Measurements from ENCODE around the gene UFD1. TPM values are rescaled to one million over a fixed set of nuclear protein-coding genes. Genes with fewer than 3 reads are reported as not detected.
A peak's percentile ranks its signal among the peaks of the same experiment; 100 is the strongest.

UFD1 gene
- polyA plus RNA-seq, 1 experiment = 135 TPM

DNA sequence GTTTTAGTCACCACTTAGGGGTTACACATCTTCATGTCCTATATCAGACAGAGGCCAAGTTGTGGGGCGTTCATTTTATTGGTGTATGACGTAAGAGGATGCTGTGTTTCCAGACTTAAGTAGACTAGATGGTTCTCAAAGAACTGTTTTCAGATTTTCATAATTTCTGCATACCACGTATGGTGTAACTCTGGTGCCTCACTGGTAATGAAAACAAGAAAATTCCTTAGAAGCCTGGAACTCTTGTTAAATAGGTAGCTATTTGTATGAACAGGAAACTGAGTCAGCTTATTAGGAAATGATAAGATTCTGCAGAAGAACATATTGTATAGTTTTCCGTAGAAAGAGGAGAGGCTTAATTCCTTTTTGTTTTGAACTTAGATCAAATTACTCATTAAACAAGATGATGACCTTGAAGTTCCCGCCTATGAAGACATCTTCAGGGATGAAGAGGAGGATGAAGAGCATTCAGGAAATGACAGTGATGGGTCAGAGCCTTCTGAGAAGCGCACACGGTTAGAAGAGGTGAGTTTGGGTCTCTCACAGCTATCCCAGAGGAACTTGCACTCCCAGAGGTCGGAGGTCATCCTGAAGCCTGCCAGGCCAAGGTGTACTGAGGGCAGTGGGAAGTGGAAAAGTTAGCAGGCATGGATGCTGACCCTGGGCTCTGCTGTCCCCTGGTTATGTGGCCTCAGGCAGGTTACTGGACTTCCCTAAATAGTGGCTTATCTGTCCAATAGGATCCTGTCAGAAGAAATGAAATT lies 4.7 kb upstream of the UFD1 start:
- no peak for TF ChIP-seq CTCF (IDR thresholded peaks at IDR 0.05; ENCODE audit: insufficient read depth, low read depth, low read length)
- Histone ChIP-seq H3K36me3 (ENCODE audit: control insufficient read depth, insufficient read depth, low read length) (no peaks in the 10 kb centered on the region), H3K4me3 (ENCODE audit: low read depth, low read length) (no peak overlapping the region), H3K27me3 (ENCODE audit: control insufficient read depth, insufficient read depth, low read length) (no peaks in the 10 kb centered on the region)
- CTCF ChIA-PET = interaction anchor here (0.8 to 2.4 kb wide), 2 partner anchors 102 to 146 kb away, joined by 3 to 8 read pairs; no protein-coding TSS in a partner anchor
- DNase-seq (ENCODE audit: low read depth) = peak; percentile 86
- POLR2A ChIA-PET = no interaction called here

- no peaks in the 10 kb centered on the region for H3K27me3 ChIP-seq (ENCODE audit: control insufficient read depth, insufficient read depth, low read length)
- DNase-seq (ENCODE audit: low read depth) = no peak
- CTCF ChIA-PET = no interaction called here
Observed at GRCh38 chr22:19482297-19482696, 3.3 kb upstream of the UFD1 start.

GRCh38 chr22:19480789-19481188 lies 1.8 kb upstream of the UFD1 start:
- Histone ChIP-seq H3K4me3 (ENCODE audit: low read depth, low read length) (no peak overlapping the region), H3K27me3 (ENCODE audit: control insufficient read depth, insufficient read depth, low read length) (no peaks in the 10 kb centered on the region), H3K36me3 (ENCODE audit: control insufficient read depth, insufficient read depth, low read length) (no peaks in the 10 kb centered on the region)
- DNase-seq (ENCODE audit: low read depth) = no peak
- ChIA-PET CTCF (interaction anchor here (1.2 kb wide), 1 partner anchor 13 kb away, joined by 3 read pairs; no protein-coding TSS in a partner anchor), POLR2A (no interaction called here)
- TF ChIP-seq CTCF (IDR thresholded peaks at IDR 0.05; ENCODE audit: insufficient read depth, low read depth, low read length) = no peak

More at GRCh38 chr22:19482297-19482696, 3.3 kb upstream of the UFD1 start:
- no peaks in the 10 kb centered on the region for H3K36me3 ChIP-seq (ENCODE audit: control insufficient read depth, insufficient read depth, low read length)
- no peak overlapping the region for H3K4me3 ChIP-seq (ENCODE audit: low read depth, low read length)
- POLR2A ChIA-PET = no interaction called here
- no peak for TF ChIP-seq CTCF (IDR thresholded peaks at IDR 0.05; ENCODE audit: insufficient read depth, low read depth, low read length)

GRCh38 chr22:19480173-19480568 lies 1.2 kb upstream of the UFD1 start:
- ChIA-PET CTCF (interaction anchor here (0.9 to 1.2 kb wide), 2 partner anchors 13 to 334 kb away, joined by 3 read pairs; no protein-coding TSS in a partner anchor), POLR2A (interaction anchor here (0.9 kb wide), 1 partner anchor 12 kb away, joined by 4 read pairs; no protein-coding TSS in a partner anchor)
- no peak for TF ChIP-seq CTCF (IDR thresholded peaks at IDR 0.05; ENCODE audit: insufficient read depth, low read depth, low read length)
- no peaks in the 10 kb centered on the region for H3K36me3 ChIP-seq (ENCODE audit: control insufficient read depth, insufficient read depth, low read length)
- H3K27me3 ChIP-seq (ENCODE audit: control insufficient read depth, insufficient read depth, low read length) = no peaks in the 10 kb centered on the region
- DNase-seq (ENCODE audit: low read depth) = no peak
- peak overlapping the region; percentile 63 for H3K4me3 ChIP-seq (ENCODE audit: low read depth, low read length)

- CTCF ChIA-PET = interaction anchor here (0.8 to 1.2 kb wide), 3 partner anchors 14 to 334 kb away, joined by 3 read pairs; no protein-coding TSS in a partner anchor
- H3K4me3 ChIP-seq (ENCODE audit: low read depth, low read length) = peak within 1 kb of the TSS; percentile 89
- POLR2A ChIA-PET = interaction anchor here (0.9 kb wide), 1 partner anchor 11 kb away, joined by 4 read pairs; no protein-coding TSS in a partner anchor
- H3K36me3 ChIP-seq (ENCODE audit: control insufficient read depth, insufficient read depth, low read length) = peaks cover 2% of the 10 kb centered on the region
- DNase-seq (ENCODE audit: low read depth) = peak; percentile 97
- TF ChIP-seq CTCF (IDR thresholded peaks at IDR 0.05; ENCODE audit: insufficient read depth, low read depth, low read length) = no peak
- no peaks in the 10 kb centered on the region for H3K27me3 ChIP-seq (ENCODE audit: control insufficient read depth, insufficient read depth, low read length)
Observed at GRCh38 chr22:19479355-19480172, 571 bp upstream of the UFD1 start, which contains the start of gene CDC45. Gene CDC45, plus strand, starts transcription at chr22:19479920. Its CDS starts 49 bp downstream, at chr22:19479969.
